Esophagus muscularis mucosa (tissue), 4 donors: Measurements from ENCODE around the gene CD36.

Source experiments
- CTCF ChIP-seq, 3 experiments: fragments of 200-600 bp in 2 of 3; fragments of 450-650 bp in 1 of 3; sonication (generic) in 2 of 3; IDR thresholded peaks; one replicate each; pipeline ENCODE4 v1.5.1; 2017 to 2019; ENCODE audit warnings: antibody characterized with exemption in 3 of 3, mild to moderate bottlenecking in 2 of 3, moderate library complexity in 1 of 3
- EP300 ChIP-seq: sonication (generic); formaldehyde crosslinking; IDR thresholded peaks from one replicate; pipeline ENCODE4 v1.6.1; 2017; ENCODE audit warnings: antibody characterized with exemption
- POLR2A ChIP-seq: fragments of 450-650 bp; IDR thresholded peaks from one replicate; pipeline ENCODE4 v1.6.1; 2017; ENCODE audit warnings: antibody characterized with exemption, moderate library complexity, mild to moderate bottlenecking, low read depth
- POLR2AphosphoS5 ChIP-seq, 2 donors: sonication (generic); formaldehyde crosslinking; IDR thresholded peaks; one replicate each; pipeline ENCODE4 v1.6.1; 2017; ENCODE audit warnings: antibody characterized with exemption in 2 of 2

- TF ChIP-seq POLR2A (no peak), CTCF (IDR thresholded peaks at IDR 0.05) (no peak), EP300 (no peak), POLR2AphosphoS5 (IDR thresholded peaks at IDR 0.05) (no peak)
Measured at GRCh38 chr7:80699721-80700256, 61.3 kb downstream of the CD36 start.
